Measurements from ENCODE around the gene GPR37.
A peak's percentile ranks its signal among the peaks of the same experiment; 100 is the strongest.

GPR37 gene, protein sequence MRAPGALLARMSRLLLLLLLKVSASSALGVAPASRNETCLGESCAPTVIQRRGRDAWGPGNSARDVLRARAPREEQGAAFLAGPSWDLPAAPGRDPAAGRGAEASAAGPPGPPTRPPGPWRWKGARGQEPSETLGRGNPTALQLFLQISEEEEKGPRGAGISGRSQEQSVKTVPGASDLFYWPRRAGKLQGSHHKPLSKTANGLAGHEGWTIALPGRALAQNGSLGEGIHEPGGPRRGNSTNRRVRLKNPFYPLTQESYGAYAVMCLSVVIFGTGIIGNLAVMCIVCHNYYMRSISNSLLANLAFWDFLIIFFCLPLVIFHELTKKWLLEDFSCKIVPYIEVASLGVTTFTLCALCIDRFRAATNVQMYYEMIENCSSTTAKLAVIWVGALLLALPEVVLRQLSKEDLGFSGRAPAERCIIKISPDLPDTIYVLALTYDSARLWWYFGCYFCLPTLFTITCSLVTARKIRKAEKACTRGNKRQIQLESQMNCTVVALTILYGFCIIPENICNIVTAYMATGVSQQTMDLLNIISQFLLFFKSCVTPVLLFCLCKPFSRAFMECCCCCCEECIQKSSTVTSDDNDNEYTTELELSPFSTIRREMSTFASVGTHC

DNA sequence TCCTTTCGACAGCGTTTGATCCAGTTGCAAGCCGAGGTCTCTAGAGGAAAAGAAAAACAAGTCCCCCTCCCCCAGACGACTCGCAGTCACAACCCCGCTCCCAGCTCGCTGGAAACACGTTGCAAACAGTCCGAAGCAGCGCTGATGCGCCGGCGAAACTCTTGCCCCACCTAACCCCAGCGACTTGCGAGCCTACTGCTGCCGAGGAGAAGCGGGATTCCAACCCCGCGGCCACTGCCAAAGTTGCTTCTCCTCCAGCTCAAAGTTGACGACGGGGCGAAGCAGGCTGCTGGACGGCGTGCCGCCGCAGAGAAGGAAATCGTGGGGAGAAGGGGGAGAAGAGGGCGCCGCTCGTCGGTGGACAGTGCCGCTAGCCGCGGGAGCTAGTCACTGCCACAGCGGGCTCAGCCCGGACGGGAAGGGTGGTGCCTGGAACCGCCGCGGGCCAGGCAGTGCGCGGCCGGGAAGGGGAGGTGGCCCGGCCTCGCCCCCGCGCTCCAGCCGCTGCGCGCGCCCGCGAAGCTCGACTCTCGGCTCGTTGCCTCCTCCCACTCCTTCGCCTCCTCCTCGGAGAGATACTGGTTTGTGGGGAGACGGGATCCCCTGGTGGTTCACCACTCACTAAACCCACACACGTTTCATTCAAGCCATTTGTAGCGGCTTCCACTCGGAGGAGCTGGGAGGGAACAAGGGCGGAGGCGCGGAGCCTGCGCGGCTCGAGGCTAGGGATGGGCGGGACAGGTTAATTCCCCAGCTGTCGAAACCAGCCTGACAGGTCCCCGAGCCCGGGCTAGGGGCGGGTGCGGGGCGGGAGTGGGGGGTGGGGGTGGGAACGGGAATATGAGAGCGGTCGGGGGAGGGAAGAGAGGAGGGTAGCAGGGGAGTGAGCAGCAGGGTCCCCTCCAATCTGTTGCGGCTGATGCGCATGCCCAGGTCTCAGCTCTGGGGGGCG lies at the start of gene GPR37:
TSS of gene GPR37 (minus strand) at position 392 of the 952 bp plus-strand sequence. CDS start 816 bp downstream, outside the sequence.
- Mint-ChIP-seq H3K4me1 (ENCODE audit: low read depth) (peaks cover 16% of the 10 kb centered on the region), H3K36me3 (ENCODE audit: low read depth) (no peaks in the 10 kb centered on the region), H3K4me3 (peak within 1 kb of the TSS; percentile 75), H3K27ac (no peak within 1 kb of the TSS), H3K27me3 (peaks cover 65% of the 10 kb centered on the region), H3K9me3 (no peaks in the 10 kb centered on the region)

DNA sequence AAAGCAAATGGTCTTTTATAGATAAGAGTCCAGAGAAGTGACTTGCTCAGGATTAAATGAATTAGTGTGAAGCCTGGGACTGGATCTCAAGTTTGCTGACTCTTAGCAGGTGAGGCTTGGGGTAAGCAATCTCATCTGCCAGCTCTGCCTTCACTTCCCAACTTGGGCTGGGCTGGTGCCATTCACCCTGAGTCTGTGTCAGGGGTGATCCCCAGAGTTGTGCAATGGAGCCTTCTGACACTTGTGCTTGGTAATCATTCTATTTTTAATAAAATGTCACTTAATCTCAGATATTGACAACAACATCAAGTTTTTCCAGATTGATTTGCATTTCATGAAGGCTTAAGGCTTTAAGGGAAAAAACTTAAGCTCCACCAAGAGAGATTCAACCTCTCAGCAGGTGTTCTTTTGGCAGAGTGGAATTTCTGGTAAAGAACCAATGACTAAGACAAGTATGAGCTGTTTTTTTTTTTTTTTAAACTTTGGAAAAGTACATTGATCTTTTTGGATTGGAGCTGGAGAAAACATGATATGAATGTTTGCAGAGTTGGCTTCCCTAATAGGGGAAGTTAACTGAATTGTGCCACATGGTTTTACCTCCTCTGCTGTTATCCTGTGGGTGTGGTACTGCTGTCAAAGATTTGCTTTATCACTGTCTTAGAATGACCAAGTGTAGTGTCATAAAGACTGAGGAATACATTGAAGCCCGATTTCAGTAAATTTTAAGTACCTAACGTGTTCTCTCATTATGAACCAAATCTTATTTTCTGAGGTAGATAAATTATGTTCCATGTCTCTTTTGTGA lies 48.6 kb upstream of the GPR37 start:
- Mint-ChIP-seq H3K9me3 (peaks cover 10% of the 10 kb centered on the region), H3K27me3 (peaks cover 24% of the 10 kb centered on the region), H3K27ac (no peak overlapping the region), H3K36me3 (ENCODE audit: low read depth) (no peaks in the 10 kb centered on the region), H3K4me3 (no peak overlapping the region), H3K4me1 (ENCODE audit: low read depth) (no peaks in the 10 kb centered on the region)

DNA sequence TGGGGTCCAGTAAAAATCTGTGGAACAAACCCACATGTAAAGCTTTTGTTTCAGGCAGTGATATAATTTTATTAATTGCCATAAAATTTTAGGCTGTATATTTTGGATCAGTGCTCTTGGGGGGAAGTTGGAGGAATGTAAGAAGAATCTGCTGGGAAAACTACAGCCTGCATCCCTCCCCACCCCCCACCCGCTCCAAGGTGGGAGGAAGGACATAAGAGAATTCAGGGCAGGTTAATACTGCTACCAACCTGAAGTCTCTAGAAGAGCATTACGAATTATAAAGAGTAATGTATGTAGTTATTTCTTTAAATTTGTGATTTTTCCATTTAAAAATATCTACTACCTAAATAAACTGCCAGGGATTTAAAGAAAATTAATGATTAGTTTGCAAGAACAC lies 47.2 kb upstream of the GPR37 start:
- H3K27ac Mint-ChIP-seq, result no peak overlapping the region

DNA sequence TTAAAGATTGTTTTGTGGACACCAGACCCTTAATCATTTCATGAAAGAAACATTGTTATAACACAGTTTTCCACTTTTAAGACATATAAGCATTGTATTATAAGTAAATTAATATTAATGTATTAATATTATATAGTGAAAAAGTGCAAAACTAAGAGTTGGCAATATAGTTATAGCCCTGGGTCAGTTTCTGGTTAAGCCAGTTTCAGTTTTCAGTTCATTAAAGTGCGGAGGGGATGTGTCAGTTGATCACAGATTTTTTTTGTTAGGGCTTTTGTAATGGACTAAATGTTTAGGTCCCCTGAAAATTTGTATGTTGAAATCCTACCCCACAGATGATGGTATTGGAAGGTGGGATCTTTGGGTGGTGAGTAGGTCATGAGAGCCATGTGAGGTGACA lies 45.7 kb upstream of the GPR37 start:
- Mint-ChIP-seq H3K36me3 (ENCODE audit: low read depth) (no peaks in the 10 kb centered on the region), H3K27ac (no peak overlapping the region), H3K27me3 (peaks cover 33% of the 10 kb centered on the region), H3K4me3 (no peak overlapping the region), H3K4me1 (ENCODE audit: low read depth) (no peaks in the 10 kb centered on the region), H3K9me3 (no peaks in the 10 kb centered on the region)

More for the DNA sequence above, 47.2 kb upstream of the GPR37 start:
- no peak overlapping the region for H3K4me3 Mint-ChIP-seq
- no peaks in the 10 kb centered on the region for H3K4me1 Mint-ChIP-seq (ENCODE audit: low read depth)
- peaks cover 33% of the 10 kb centered on the region for H3K27me3 Mint-ChIP-seq
- no peaks in the 10 kb centered on the region for H3K36me3 Mint-ChIP-seq (ENCODE audit: low read depth)
- peaks cover 10% of the 10 kb centered on the region for H3K9me3 Mint-ChIP-seq

DNA sequence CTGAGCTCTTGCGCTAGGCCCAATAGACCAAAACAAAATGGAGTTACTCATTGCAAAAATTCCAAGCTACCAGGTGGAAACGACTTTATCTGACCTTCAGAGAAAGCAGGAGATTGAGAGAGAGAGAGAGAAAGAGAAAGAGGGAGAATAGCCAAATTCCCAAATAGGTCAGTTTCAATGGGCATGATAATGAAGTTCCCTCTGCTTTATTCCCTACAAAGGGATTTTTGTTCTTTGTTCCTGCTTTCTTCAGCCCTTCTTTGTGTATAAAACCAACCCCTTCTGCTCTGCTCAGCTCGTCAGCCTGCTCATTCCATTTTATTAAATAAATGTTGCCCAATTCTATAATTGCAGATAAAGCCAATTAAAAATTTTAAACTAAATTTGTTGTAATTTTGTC lies 45.0 kb upstream of the GPR37 start:
- H3K36me3 Mint-ChIP-seq (ENCODE audit: low read depth), result no peaks in the 10 kb centered on the region
- no peak overlapping the region for H3K27ac Mint-ChIP-seq

DNA sequence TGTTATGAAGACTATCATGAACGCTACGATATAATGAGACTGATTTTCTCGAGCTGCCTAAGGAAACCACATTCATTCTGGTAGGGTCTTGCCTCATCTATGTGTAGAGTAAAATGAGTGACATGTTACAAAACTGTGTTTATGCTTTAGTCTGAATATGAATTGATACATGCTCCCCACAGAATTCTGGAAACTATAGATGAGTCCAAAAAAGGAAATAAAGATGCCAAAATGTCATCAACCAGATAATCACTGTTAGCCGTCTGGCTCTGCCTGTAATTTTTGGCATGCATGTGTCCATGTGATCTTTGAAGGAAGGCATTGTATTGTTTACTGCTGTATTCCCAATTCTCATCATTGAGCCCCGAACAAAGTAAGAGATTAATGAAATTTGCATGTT lies 42.6 kb upstream of the GPR37 start:
- Mint-ChIP-seq H3K36me3 (ENCODE audit: low read depth) (no peaks in the 10 kb centered on the region), H3K4me3 (no peak overlapping the region), H3K4me1 (ENCODE audit: low read depth) (no peaks in the 10 kb centered on the region), H3K9me3 (no peaks in the 10 kb centered on the region), H3K27ac (no peak overlapping the region), H3K27me3 (peaks cover 26% of the 10 kb centered on the region)

More for the DNA sequence above, 45.0 kb upstream of the GPR37 start:
- Mint-ChIP-seq H3K27me3 (peaks cover 33% of the 10 kb centered on the region), H3K9me3 (no peaks in the 10 kb centered on the region), H3K4me3 (no peak overlapping the region), H3K4me1 (ENCODE audit: low read depth) (no peaks in the 10 kb centered on the region)

DNA sequence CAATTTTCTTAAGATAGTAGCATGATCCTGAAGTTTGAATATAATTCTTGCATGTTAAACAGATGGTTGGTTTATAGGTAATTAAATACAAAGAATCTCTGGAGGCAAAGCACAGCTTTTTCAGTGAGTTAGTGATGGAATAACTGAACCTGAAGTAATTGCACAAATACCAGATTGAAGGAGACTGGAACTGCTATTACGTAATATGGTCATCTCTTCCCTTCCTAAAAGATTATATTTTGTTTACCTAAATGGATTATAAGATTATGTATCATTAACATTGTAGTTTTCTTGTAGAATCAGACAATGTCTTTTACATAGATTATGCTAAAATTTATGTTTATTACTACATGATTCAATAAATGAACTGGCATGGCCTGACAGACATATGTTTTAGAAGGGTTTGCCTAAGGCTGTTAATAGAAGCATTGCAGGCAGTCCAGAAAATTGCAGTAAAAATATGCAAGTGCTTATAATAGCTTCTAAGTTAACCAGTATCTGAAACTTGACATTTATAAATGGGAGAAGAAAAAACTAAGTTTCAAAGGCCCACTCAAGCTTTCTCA lies 35.8 kb upstream of the GPR37 start:
- Mint-ChIP-seq H3K27ac (no peak overlapping the region), H3K36me3 (ENCODE audit: low read depth) (no peaks in the 10 kb centered on the region), H3K9me3 (peaks cover 2% of the 10 kb centered on the region), H3K27me3 (peaks cover 19% of the 10 kb centered on the region), H3K4me3 (no peak overlapping the region), H3K4me1 (ENCODE audit: low read depth) (no peaks in the 10 kb centered on the region)

DNA sequence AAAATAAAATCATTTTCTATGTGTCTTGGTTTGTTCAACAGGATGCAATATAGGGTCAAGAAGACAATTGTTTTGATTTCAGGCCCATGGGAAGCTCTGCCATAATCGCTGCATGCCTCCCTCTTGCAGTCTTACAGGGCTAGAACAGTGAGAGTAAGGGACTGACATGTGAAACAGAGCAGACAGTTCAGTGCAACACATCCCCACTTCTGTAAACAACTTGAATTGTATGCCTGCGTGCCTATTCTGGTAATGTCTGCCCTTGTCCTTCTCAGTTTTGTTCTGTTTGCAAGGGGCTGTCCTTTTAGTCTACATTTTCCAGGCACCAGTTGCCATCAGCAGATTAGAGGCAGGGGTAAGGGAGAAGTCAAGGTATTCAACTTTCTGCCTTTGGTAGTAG lies 34.8 kb upstream of the GPR37 start:
- Mint-ChIP-seq H3K4me3 (no peak overlapping the region), H3K27me3 (peaks cover 20% of the 10 kb centered on the region), H3K9me3 (peaks cover 9% of the 10 kb centered on the region), H3K36me3 (ENCODE audit: low read depth) (no peaks in the 10 kb centered on the region), H3K27ac (no peak overlapping the region), H3K4me1 (ENCODE audit: low read depth) (no peaks in the 10 kb centered on the region)

DNA sequence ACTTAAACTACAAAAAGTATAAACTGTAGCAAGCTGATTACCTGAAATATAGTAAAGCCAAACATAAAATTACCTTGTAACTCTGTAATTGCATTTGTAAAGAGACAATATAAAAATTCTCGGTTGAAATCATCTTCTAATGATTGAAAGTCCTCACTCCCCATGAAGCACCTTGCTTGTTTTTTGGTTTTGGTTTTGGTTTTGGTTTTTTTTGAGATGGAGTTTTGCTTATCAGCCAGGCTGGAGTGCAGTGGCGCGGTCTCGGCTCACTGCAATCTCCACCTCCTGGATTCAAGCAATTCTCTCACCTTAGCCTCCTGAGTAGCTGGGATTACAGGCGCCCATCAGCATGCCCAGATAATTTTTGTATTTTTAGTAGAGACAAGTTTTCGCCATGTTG lies 33.9 kb upstream of the GPR37 start:
- Mint-ChIP-seq H3K27ac (no peak overlapping the region), H3K4me3 (no peak overlapping the region), H3K27me3 (peaks cover 20% of the 10 kb centered on the region), H3K36me3 (ENCODE audit: low read depth) (no peaks in the 10 kb centered on the region), H3K9me3 (peaks cover 9% of the 10 kb centered on the region), H3K4me1 (ENCODE audit: low read depth) (no peaks in the 10 kb centered on the region)

DNA sequence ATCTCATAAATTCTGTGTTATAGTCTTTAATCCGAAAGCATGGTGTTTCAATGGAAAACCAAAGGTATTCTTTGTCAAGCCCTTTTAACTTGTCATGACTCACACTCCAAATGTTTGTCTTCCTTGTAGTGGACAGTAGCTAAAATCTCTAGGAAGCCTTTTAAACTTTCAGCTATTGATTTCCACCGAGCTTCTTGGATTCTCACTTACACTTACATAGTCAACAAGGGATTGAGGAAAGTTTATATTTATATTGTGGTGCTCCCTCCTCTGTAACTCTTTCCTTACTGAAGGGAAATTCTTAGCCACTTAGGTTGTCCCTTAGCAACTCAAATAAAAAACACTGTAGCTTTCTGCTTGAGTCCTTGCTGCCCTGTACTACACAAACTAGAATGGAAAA lies 31.2 kb upstream of the GPR37 start:
- H3K36me3 Mint-ChIP-seq (ENCODE audit: low read depth), result no peaks in the 10 kb centered on the region
- no peak overlapping the region for H3K4me3 Mint-ChIP-seq
- peaks cover 9% of the 10 kb centered on the region for H3K9me3 Mint-ChIP-seq
- no peak overlapping the region for H3K27ac Mint-ChIP-seq
- peaks cover 24% of the 10 kb centered on the region for H3K27me3 Mint-ChIP-seq
- no peaks in the 10 kb centered on the region for H3K4me1 Mint-ChIP-seq (ENCODE audit: low read depth)

DNA sequence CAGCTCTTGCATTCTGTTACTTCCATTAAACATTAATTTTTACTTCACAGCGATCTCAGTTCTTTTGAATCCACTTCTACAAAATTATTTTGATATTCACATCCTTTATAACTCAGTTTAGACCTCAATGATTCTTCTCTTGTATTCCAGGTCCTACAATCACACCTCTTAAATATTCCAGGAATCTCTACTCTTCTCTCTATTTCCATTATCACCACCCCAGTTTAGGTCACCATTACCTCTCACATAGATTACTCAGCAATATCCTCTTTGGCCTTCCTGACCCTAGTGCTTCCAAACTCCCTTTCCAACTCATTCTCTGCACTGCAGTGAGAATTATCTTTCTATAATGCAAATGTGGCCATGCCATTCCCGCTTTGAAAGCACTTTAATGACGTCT lies 27.1 kb upstream of the GPR37 start:
- Mint-ChIP-seq H3K27me3 (peaks cover 36% of the 10 kb centered on the region), H3K4me3 (no peak overlapping the region), H3K36me3 (ENCODE audit: low read depth) (no peaks in the 10 kb centered on the region), H3K27ac (no peak overlapping the region), H3K4me1 (ENCODE audit: low read depth) (no peaks in the 10 kb centered on the region), H3K9me3 (peaks cover 9% of the 10 kb centered on the region)

DNA sequence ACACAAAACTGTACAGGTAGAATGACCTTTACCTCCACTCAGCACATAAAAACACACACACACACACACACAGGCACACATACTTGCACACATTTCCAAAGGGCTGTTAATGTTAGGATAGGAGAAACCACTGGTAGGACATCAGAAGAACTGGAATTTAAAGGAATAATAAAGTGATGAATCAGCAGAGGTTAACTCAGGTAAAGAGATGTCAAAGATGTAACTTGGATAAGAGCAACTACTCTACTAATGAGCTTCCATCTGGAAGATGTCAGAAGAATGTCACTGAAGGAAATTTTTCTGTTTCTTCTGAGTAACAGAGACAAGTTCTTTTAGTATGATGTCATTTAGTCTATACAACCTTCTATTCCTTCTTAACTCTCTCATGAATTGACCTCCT lies 26.4 kb upstream of the GPR37 start:
- no peaks in the 10 kb centered on the region for H3K36me3 Mint-ChIP-seq (ENCODE audit: low read depth)
- H3K4me3 Mint-ChIP-seq, result no peak overlapping the region
- no peak overlapping the region for H3K27ac Mint-ChIP-seq
- peaks cover 42% of the 10 kb centered on the region for H3K27me3 Mint-ChIP-seq
- H3K4me1 Mint-ChIP-seq (ENCODE audit: low read depth), result no peaks in the 10 kb centered on the region
- H3K9me3 Mint-ChIP-seq, result peaks cover 9% of the 10 kb centered on the region

DNA sequence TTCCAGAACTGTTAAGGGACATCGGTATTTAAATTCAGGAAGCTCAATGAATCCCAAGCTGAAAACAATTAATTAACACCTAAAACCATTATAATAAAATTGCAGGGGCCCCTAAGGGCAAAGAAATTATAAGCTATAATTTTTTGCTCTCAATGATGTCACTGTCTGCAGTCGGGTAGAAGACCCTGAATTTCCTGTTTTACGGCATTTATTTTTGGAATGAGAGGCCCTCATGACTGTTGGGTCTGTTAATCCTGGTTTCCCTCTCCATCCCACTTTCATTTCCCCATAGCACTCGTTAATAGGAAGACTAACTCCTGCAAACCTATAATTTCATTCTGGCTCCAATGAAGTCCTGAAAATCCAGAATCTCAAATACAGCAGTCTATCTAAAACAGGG lies 25.8 kb upstream of the GPR37 start:
- H3K27me3 Mint-ChIP-seq, result peaks cover 40% of the 10 kb centered on the region
- H3K4me1 Mint-ChIP-seq (ENCODE audit: low read depth), result no peaks in the 10 kb centered on the region
- no peaks in the 10 kb centered on the region for H3K36me3 Mint-ChIP-seq (ENCODE audit: low read depth)
- no peak overlapping the region for H3K4me3 Mint-ChIP-seq
- no peak overlapping the region for H3K27ac Mint-ChIP-seq
- H3K9me3 Mint-ChIP-seq, result peaks cover 7% of the 10 kb centered on the region

DNA sequence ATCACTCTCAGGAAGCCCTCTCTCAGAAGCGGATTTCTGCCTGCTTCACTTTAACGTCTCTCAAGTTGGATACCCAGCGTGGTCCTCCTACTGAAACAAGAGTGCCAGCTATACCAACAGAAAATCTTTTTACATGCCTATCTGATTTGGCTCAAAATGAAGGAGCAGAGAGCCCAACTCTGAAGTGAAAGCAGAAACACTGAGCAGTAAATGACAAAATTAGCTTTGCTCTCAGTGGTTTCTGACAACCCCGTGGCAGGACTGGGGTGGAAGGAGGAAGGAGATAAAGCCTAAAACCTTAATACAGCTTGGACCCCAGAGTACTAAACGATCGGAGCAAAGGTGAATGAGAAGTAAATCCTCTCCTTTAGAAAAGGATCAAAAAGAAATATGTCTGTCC lies 25.1 kb upstream of the GPR37 start:
- Mint-ChIP-seq H3K36me3 (ENCODE audit: low read depth) (no peaks in the 10 kb centered on the region), H3K4me3 (no peak overlapping the region), H3K27me3 (peaks cover 45% of the 10 kb centered on the region), H3K27ac (no peak overlapping the region), H3K4me1 (ENCODE audit: low read depth) (no peaks in the 10 kb centered on the region), H3K9me3 (no peaks in the 10 kb centered on the region)
